RWPE2 (cell line): ENCODE results near the gene CDH26.
A peak's percentile ranks its signal among the peaks of the same experiment; 100 is the strongest.

Experiments
- ATAC-seq: fragments of 200-7000 bp; cut with Tn5 transposase; 3 replicates; pipeline ENCODE4 v1.9.1; 2021; ENCODE audit warnings: low read depth
- DNase-seq: peaks from one replicate; pipeline ENCODE4 v3.0.0-alpha.2; 2020; ENCODE audit warnings: low spot score
- H3K27ac ChIP-seq: fragments of 450-650 bp; 2 replicates; pipeline ENCODE4 v1.5.1; 2017; ENCODE audit warnings: mild to moderate bottlenecking; ENCODE audit not compliant: poor library complexity, severe bottlenecking
- H3K27me3 ChIP-seq: fragments of 250-450 bp; sonication (Bioruptor Pico); 2 replicates; pipeline ENCODE4 v1.5.1; 2021; ENCODE audit warnings: mild to moderate bottlenecking, moderate library complexity; ENCODE audit not compliant: insufficient read depth, poor library complexity, severe bottlenecking
- H3K36me3 ChIP-seq: fragments of 250-450 bp; sonication (Bioruptor Pico); 2 replicates; pipeline ENCODE4 v1.5.1; 2020; ENCODE audit warnings: low read depth, mild to moderate bottlenecking, moderate library complexity
- H3K4me1 ChIP-seq: fragments of 250-450 bp; sonication (Bioruptor Pico); 2 replicates; pipeline ENCODE4 v1.5.1; 2021; ENCODE audit warnings: mild to moderate bottlenecking, moderate library complexity; ENCODE audit not compliant: insufficient read depth, poor library complexity, severe bottlenecking
- H3K4me3 ChIP-seq: fragments of 250-450 bp; sonication (Bioruptor Pico); 2 replicates; pipeline ENCODE4 v1.5.1; 2021; ENCODE audit warnings: mild to moderate bottlenecking, moderate library complexity; ENCODE audit not compliant: severe bottlenecking
- H3K9me3 ChIP-seq: fragments of 250-450 bp; sonication (Bioruptor Pico); 2 replicates; pipeline ENCODE4 v1.5.1; 2021; ENCODE audit warnings: mild to moderate bottlenecking, moderate library complexity; ENCODE audit not compliant: severe bottlenecking
- TF ChIP-seq, protein P1 (sequence below): fragments of 450-650 bp; IDR thresholded peaks from one replicate; pipeline ENCODE4 v1.5.1; 2017; ENCODE audit warnings: mild to moderate bottlenecking, moderate library complexity; ENCODE audit not compliant: poor library complexity, severe bottlenecking

Gene CDH26

DNA sequence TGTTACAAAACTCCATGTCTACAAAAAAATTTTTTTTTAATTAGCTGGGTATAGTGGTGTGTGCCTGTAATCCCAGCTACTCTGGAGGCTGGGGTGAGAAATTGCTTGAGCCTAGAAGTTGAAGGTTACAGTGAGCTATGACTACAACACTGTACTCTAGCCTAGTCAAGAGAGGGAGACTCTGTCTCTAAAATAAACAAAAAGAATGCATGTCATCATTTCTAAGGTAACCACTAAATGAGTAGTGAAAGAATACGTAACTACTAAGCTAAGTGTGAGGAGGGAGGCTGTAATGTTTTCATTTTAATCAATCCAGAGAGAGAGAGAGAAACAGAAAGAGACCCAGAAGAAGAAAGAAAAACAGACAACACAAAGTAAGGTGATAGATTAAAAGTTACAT, 34.7 kb upstream of the CDH26 start:
- Histone ChIP-seq H3K4me1 (peaks cover 13% of the 10 kb centered on the region), H3K9me3 (no peaks in the 10 kb centered on the region), H3K36me3 (peaks cover 16% of the 10 kb centered on the region), H3K27ac (no peak overlapping the region), H3K27me3 (no peaks in the 10 kb centered on the region), H3K4me3 (no peak overlapping the region)
- no peak for ATAC-seq
- no peak for DNase-seq
- TF ChIP-seq, protein P1, sequence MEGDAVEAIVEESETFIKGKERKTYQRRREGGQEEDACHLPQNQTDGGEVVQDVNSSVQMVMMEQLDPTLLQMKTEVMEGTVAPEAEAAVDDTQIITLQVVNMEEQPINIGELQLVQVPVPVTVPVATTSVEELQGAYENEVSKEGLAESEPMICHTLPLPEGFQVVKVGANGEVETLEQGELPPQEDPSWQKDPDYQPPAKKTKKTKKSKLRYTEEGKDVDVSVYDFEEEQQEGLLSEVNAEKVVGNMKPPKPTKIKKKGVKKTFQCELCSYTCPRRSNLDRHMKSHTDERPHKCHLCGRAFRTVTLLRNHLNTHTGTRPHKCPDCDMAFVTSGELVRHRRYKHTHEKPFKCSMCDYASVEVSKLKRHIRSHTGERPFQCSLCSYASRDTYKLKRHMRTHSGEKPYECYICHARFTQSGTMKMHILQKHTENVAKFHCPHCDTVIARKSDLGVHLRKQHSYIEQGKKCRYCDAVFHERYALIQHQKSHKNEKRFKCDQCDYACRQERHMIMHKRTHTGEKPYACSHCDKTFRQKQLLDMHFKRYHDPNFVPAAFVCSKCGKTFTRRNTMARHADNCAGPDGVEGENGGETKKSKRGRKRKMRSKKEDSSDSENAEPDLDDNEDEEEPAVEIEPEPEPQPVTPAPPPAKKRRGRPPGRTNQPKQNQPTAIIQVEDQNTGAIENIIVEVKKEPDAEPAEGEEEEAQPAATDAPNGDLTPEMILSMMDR, result no peak

DNA sequence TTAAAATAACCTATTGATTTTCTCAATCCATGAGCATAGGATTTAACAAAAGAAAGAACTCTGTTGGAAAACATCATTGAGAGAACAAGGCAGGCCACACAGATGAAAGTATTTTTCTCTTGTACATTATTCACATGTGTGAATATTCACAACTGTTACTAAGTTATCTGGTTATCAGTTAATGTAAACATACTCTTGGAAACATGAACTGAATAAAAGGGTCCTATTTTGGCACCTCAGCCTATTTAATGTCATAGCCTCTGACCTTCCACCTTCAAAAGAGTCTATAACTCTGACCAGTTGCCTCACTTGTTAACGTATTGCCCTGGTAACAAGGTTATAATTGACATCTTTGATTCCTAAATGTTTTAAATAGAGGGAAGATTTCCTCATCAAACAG, 32.9 kb upstream of the CDH26 start:
- no peak for ATAC-seq
- H3K27me3 ChIP-seq, result no peaks in the 10 kb centered on the region
- H3K4me1 ChIP-seq, result peaks cover 13% of the 10 kb centered on the region
- H3K27ac ChIP-seq, result peak overlapping the region; percentile 16
- H3K36me3 ChIP-seq, result peaks cover 2% of the 10 kb centered on the region
- H3K4me3 ChIP-seq, result no peak overlapping the region
- no peak for DNase-seq
- no peaks in the 10 kb centered on the region for H3K9me3 ChIP-seq
- TF ChIP-seq, protein P1, result no peak

DNA sequence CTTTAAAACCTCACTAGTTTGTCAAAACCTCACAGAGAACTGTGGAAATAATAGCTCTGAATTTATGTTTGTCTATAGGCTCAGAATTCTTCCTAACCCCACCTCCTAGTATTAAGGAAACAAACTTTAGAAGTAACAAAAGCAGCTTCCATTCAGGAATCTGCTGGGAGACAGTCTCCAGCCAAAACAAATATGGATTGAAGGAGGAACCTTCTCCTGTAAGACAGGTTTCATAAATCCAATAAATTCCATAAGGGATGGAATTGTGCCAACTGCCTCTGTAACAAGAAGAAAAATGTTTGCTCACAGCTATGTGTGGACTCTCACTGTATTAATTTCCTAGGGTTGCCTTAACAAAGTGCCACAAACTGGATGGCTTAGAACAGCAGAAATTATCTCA, 32.3 kb upstream of the CDH26 start:
- Histone ChIP-seq H3K4me3 (no peak overlapping the region), H3K4me1 (peaks cover 13% of the 10 kb centered on the region), H3K36me3 (no peaks in the 10 kb centered on the region; the same call in none of the 2 replicates), H3K27me3 (no peaks in the 10 kb centered on the region), H3K27ac (peak overlapping the region; percentile 16), H3K9me3 (no peaks in the 10 kb centered on the region)
- ATAC-seq (peak; percentile 93), DNase-seq (no peak)
- TF ChIP-seq, protein P1, result no peak

DNA sequence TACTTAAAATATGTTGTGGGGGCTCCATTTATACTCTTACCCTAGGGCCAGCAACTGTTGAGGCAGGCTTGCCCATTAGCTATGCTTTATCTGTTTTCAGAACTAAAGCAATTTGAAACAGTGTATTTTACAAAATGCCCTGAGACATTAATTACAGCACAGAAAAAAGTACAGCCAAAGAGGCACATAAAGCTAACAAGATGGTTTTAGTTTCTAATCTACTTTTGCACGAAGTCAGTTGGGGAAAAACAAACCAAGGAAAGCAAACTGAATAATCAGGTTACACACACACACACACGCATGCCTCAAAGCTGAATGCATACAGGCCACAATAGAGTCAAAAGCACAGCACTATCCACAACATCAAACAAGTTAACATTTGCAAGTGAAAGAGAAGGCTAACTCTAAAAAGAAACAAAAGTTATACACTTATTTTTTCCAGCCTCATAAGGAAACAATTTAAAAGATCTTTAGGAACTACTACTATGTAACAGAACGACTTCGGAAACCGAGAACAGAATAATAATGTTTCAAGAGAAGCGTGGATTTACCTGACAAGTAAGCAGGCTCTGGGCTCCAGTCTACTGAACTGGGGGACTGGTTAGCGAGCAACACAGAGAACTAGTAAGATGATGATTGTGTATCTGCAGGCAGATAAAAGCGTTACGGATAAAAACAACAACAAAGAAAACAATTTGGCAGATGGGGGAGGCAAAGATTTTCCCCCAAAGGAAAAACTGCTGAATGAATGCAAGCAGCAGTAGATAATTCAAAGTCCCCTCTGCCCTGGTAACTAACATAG, 26.5 kb upstream of the CDH26 start:
- TF ChIP-seq, protein P1, result no peak
- H3K4me3 ChIP-seq, result no peak overlapping the region

More for the DNA sequence above, 26.5 kb upstream of the CDH26 start:
- Histone ChIP-seq H3K4me1 (peaks cover 10% of the 10 kb centered on the region), H3K9me3 (no peaks in the 10 kb centered on the region), H3K27ac (no peak overlapping the region), H3K27me3 (no peaks in the 10 kb centered on the region), H3K36me3 (no peaks in the 10 kb centered on the region)
- ATAC-seq (no peak), DNase-seq (no peak)
